ENCODE results near the gene ODF4. TPM values are rescaled to one million over a fixed set of nuclear protein-coding genes. Genes with fewer than 3 reads are reported as not detected.
"Not testable (repeated sequence)": the region's sequence is repeated elsewhere in the genome, so short reads cannot be mapped to it uniquely, and the experiment has no call there.

ODF4 gene
- total RNA-seq, 1 donor from 2014 or later: not detected

DNA sequence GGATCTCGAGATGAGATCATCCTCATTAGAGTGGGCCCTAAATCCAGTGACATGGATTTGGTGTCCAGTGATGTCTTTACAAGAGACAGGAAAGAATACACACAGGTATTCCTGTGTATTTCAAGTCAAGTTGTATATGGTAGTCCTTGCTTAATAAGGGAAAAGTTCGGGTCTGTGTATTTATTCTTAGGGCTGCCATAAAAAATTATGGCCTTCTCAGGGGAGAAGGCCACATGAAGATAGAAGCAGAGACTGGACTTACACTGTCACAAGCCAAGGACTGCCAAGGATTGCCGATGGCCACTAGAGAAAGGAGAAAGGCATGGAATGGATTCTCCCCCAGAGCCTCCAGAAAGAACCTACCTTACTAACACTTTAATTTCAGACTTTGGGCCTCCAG lies 28.6 kb downstream of the ODF4 start:
- Mint-ChIP-seq H3K9me3 (no peaks in the 10 kb centered on the region), H3K27ac (no peak overlapping the region), H3K36me3 (peaks cover 27% of the 10 kb centered on the region), H3K4me1 (no peaks in the 10 kb centered on the region), H3K27me3 (ENCODE audit: insufficient read depth, low read depth) (peaks cover 9% of the 10 kb centered on the region), H3K4me3 (no peak overlapping the region)
- Histone ChIP-seq H3K9ac (no peak overlapping the region), H3F3A (ENCODE audit: low read depth) (no peaks in the 10 kb centered on the region), H3K9me3 (ENCODE audit: low read depth) (no peaks in the 10 kb centered on the region), H4K20me1 (ENCODE audit: low read depth) (no peaks in the 10 kb centered on the region), H3K27me3 (no peaks in the 10 kb centered on the region), H3K36me3 (no peaks in the 10 kb centered on the region), H3K4me3 (no peak overlapping the region), H3K27ac (no peak overlapping the region), H3K4me2 (no peak overlapping the region), H2AFZ (replicated peaks) (no peak overlapping the region), H3K4me1 (no peaks in the 10 kb centered on the region), H3K79me2 (ENCODE audit: low read depth) (no peaks in the 10 kb centered on the region)
- TF ChIP-seq EZH2 (IDR thresholded peaks at IDR 0.05): no peak
- no peak for TF ChIP-seq CTCF (IDR thresholded peaks at IDR 0.05)
- TF ChIP-seq EZH2phosphoT487 (IDR thresholded peaks at IDR 0.05): no peak
- DNase-seq (ENCODE audit: low spot score): no peak

- no peak overlapping the region for H3K4me2 ChIP-seq
- H3K27me3 ChIP-seq: no peaks in the 10 kb centered on the region
- no peaks in the 10 kb centered on the region for H3K4me1 ChIP-seq
- no peak overlapping the region for H3K9ac ChIP-seq
- no peak overlapping the region for H2AFZ ChIP-seq (replicated peaks)
- H3K79me2 ChIP-seq (ENCODE audit: low read depth): peaks cover 1% of the 10 kb centered on the region
- no peak for DNase-seq (ENCODE audit: low spot score)
- no peaks in the 10 kb centered on the region for H3K9me3 Mint-ChIP-seq
- H3K27ac ChIP-seq: no peak overlapping the region
- H3F3A ChIP-seq (ENCODE audit: low read depth): no peaks in the 10 kb centered on the region
- no peaks in the 10 kb centered on the region for H3K4me1 Mint-ChIP-seq
- H3K4me3 Mint-ChIP-seq: no peak overlapping the region
- no peaks in the 10 kb centered on the region for H4K20me1 ChIP-seq (ENCODE audit: low read depth)
- TF ChIP-seq EZH2phosphoT487 (IDR thresholded peaks at IDR 0.05) (no peak), EZH2 (IDR thresholded peaks at IDR 0.05) (no peak)
- H3K36me3 Mint-ChIP-seq: peaks cover 27% of the 10 kb centered on the region
- no peaks in the 10 kb centered on the region for H3K9me3 ChIP-seq (ENCODE audit: low read depth)
- H3K27me3 Mint-ChIP-seq (ENCODE audit: insufficient read depth, low read depth): peaks cover 9% of the 10 kb centered on the region
- no peak overlapping the region for H3K4me3 ChIP-seq
- no peaks in the 10 kb centered on the region for H3K36me3 ChIP-seq
- no peak overlapping the region for H3K27ac Mint-ChIP-seq
Observed at GRCh38 chr17:8369944-8370343, 30.3 kb downstream of the ODF4 start.

GRCh38 chr17:8371786-8372185 lies 32.1 kb downstream of the ODF4 start:
- Histone ChIP-seq H3K4me3 (no peak overlapping the region), H3K27ac (no peak overlapping the region), H3K79me2 (ENCODE audit: low read depth) (peaks cover 12% of the 10 kb centered on the region), H3F3A (ENCODE audit: low read depth) (peaks cover 7% of the 10 kb centered on the region), H3K27me3 (no peaks in the 10 kb centered on the region), H3K9me3 (ENCODE audit: low read depth) (no peaks in the 10 kb centered on the region), H3K36me3 (no peaks in the 10 kb centered on the region), H3K9ac (no peak overlapping the region), H4K20me1 (ENCODE audit: low read depth) (peaks cover 1% of the 10 kb centered on the region), H3K4me1 (no peaks in the 10 kb centered on the region), H2AFZ (replicated peaks) (no peak overlapping the region), H3K4me2 (no peak overlapping the region)
- no peak overlapping the region for H3K27ac Mint-ChIP-seq
- no peak overlapping the region for H3K4me3 Mint-ChIP-seq
- H3K4me1 Mint-ChIP-seq: peaks cover 12% of the 10 kb centered on the region
- no peak for TF ChIP-seq CTCF (IDR thresholded peaks at IDR 0.05)
- no peak for TF ChIP-seq EZH2 (IDR thresholded peaks at IDR 0.05)
- no peak for TF ChIP-seq EZH2phosphoT487 (IDR thresholded peaks at IDR 0.05)
- H3K9me3 Mint-ChIP-seq: no peaks in the 10 kb centered on the region
- H3K27me3 Mint-ChIP-seq (ENCODE audit: insufficient read depth, low read depth): peaks cover 4% of the 10 kb centered on the region
- DNase-seq (ENCODE audit: low spot score): no peak
- H3K36me3 Mint-ChIP-seq: peaks cover 30% of the 10 kb centered on the region

DNA sequence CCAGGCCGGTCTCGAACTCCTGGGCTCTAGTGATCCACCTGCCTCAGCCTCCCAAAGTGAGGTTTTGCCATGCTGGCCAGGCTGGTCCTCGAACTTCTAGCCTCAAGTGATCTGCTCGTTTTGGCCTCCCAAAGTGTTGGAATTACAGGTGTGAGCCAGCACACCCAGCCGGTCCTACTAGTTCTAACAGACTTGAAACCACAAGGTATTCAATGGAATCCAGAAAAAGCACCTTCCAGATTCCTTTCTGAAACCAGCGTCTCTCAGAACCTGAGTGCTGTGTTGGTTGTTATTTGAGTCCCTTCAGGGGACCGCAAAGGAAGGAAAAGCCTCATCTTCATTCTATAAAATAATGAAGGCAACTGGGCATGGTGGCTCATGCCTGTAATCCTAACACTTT lies 32.8 kb downstream of the ODF4 start:
- peaks cover 4% of the 10 kb centered on the region for H3K27me3 Mint-ChIP-seq (ENCODE audit: insufficient read depth, low read depth)
- peaks cover 14% of the 10 kb centered on the region for H3K4me1 Mint-ChIP-seq
- no peaks in the 10 kb centered on the region for H3K27me3 ChIP-seq
- no peak overlapping the region for H3K4me2 ChIP-seq
- H3K4me3 Mint-ChIP-seq: no peak overlapping the region
- no peak overlapping the region for H3K27ac ChIP-seq
- peaks cover 12% of the 10 kb centered on the region for H3K79me2 ChIP-seq (ENCODE audit: low read depth)
- peaks cover 2% of the 10 kb centered on the region for H3K36me3 ChIP-seq
- no peaks in the 10 kb centered on the region for H3K4me1 ChIP-seq
- H4K20me1 ChIP-seq (ENCODE audit: low read depth): peaks cover 8% of the 10 kb centered on the region
- H3K9me3 Mint-ChIP-seq: no peaks in the 10 kb centered on the region
- no peak for DNase-seq (ENCODE audit: low spot score)
- H2AFZ ChIP-seq (replicated peaks): no peak overlapping the region
- no peak overlapping the region for H3K27ac Mint-ChIP-seq
- peaks cover 33% of the 10 kb centered on the region for H3K36me3 Mint-ChIP-seq
- no peak overlapping the region for H3K4me3 ChIP-seq
- H3K9me3 ChIP-seq (ENCODE audit: low read depth): no peaks in the 10 kb centered on the region
- H3K9ac ChIP-seq: no peak overlapping the region
- H3F3A ChIP-seq (ENCODE audit: low read depth): peaks cover 13% of the 10 kb centered on the region
- no peak for TF ChIP-seq EZH2phosphoT487 (IDR thresholded peaks at IDR 0.05)
- TF ChIP-seq EZH2 (IDR thresholded peaks at IDR 0.05): no peak
- TF ChIP-seq CTCF (IDR thresholded peaks at IDR 0.05): no peak

GRCh38 chr17:8373856-8374255 lies 34.2 kb downstream of the ODF4 start:
- Mint-ChIP-seq H3K36me3 (peaks cover 31% of the 10 kb centered on the region), H3K4me1 (peaks cover 14% of the 10 kb centered on the region)
- H3K36me3 ChIP-seq; H3K27me3 ChIP-seq; DNase-seq (ENCODE audit: low spot score); H3K27me3 Mint-ChIP-seq (ENCODE audit: insufficient read depth, low read depth); H3K4me3 ChIP-seq; H3K9me3 ChIP-seq (ENCODE audit: low read depth); H3K4me3 Mint-ChIP-seq; H3K4me2 ChIP-seq; H3K27ac Mint-ChIP-seq; H2AFZ ChIP-seq (replicated peaks); H3K9me3 Mint-ChIP-seq; H3K9ac ChIP-seq; H3K27ac ChIP-seq; H3K4me1 ChIP-seq: not testable (repeated sequence)
- H3F3A ChIP-seq (ENCODE audit: low read depth): peaks cover 27% of the 10 kb centered on the region
- H4K20me1 ChIP-seq (ENCODE audit: low read depth): peaks cover 22% of the 10 kb centered on the region
- H3K79me2 ChIP-seq (ENCODE audit: low read depth): peaks cover 19% of the 10 kb centered on the region

Measured in neural progenitor cell (in vitro differentiated cells).